Type B pancreatic cell (in vitro differentiated cells): Measurements from ENCODE around the gene PRDM16. TPM values are rescaled to one million over a fixed set of nuclear protein-coding genes. Genes with fewer than 3 reads are reported as not detected.

Experiments
- DNase-seq: peaks from one replicate; pipeline ENCODE4 v3.0.0; 2021; ENCODE audit warnings: mixed read lengths; ENCODE audit not compliant: unreplicated experiment; ENCODE audit errors: extremely low spot score
- H3K27ac Mint-ChIP-seq: 2 replicates; pipeline ENCODE4 v1.8.0; 2021; ENCODE audit warnings: mild to moderate bottlenecking, mixed read lengths
- H3K27me3 Mint-ChIP-seq: 2 replicates; pipeline ENCODE4 v1.8.0; 2021; ENCODE audit warnings: mixed read lengths
- H3K36me3 Mint-ChIP-seq: 2 replicates; pipeline ENCODE4 v1.8.0; 2021; ENCODE audit warnings: mixed read lengths
- H3K4me1 Mint-ChIP-seq: one replicate; pipeline ENCODE4 v1.8.0; 2021; ENCODE audit warnings: mixed read lengths; ENCODE audit not compliant: unreplicated experiment
- H3K4me3 Mint-ChIP-seq: 2 replicates; pipeline ENCODE4 v1.8.0; 2021; ENCODE audit warnings: mild to moderate bottlenecking, mixed read lengths
- H3K9me3 Mint-ChIP-seq: 2 replicates; pipeline ENCODE4 v1.8.0; 2021; ENCODE audit warnings: mixed read lengths
- total RNA-seq: library from RNA; stranded (reverse); gene quantifications from 2 replicates; pipeline ENCODE4 v1.2.1, GENCODE V29; 2021; ENCODE audit warnings: low replicate concordance
- TF ChIP-seq, protein P1 (sequence below): fragments of 200-600 bp; sonication (generic); conservative IDR thresholded peaks from 2 replicates; pipeline ENCODE4 v1.5.0; 2021; ENCODE audit warnings: antibody characterized with exemption, mild to moderate bottlenecking

Gene PRDM16
- total RNA-seq, 1 donor from 2014 or later: 23.6 TPM

DNA sequence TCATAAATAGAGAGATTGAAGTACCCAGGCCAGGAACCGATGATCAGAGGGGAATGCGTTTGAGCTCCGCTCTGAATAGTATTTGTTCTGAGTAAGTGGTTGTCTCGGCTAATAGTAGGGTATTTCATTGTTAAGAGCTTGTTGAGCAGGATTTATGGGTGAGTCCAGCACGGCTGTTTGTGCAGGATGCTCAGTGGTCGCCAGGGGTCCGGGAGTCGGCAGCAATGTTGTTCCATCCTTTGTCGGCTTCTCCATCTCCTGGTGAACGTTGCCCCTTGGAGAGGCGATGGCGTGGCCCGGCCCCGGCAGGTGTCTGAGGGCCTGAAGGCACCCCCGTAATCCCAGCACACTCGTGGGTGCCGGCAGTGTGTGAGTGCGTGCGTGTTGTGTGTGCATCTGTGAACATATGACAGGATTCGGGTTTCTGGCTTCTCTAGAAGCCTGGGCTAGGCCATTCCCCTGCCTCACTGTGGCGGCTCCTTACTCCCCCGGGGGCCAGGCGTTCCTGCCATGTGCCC is 224.6 kb downstream of the PRDM16 start:
- no peak overlapping the region for H3K4me3 Mint-ChIP-seq
- H3K4me1 Mint-ChIP-seq: peaks cover 15% of the 10 kb centered on the region
- H3K27ac Mint-ChIP-seq: peak overlapping the region; percentile 60
- no peaks in the 10 kb centered on the region for H3K36me3 Mint-ChIP-seq
- peaks cover 6% of the 10 kb centered on the region for H3K27me3 Mint-ChIP-seq
- H3K9me3 Mint-ChIP-seq: no peaks in the 10 kb centered on the region
- TF ChIP-seq, protein P1, sequence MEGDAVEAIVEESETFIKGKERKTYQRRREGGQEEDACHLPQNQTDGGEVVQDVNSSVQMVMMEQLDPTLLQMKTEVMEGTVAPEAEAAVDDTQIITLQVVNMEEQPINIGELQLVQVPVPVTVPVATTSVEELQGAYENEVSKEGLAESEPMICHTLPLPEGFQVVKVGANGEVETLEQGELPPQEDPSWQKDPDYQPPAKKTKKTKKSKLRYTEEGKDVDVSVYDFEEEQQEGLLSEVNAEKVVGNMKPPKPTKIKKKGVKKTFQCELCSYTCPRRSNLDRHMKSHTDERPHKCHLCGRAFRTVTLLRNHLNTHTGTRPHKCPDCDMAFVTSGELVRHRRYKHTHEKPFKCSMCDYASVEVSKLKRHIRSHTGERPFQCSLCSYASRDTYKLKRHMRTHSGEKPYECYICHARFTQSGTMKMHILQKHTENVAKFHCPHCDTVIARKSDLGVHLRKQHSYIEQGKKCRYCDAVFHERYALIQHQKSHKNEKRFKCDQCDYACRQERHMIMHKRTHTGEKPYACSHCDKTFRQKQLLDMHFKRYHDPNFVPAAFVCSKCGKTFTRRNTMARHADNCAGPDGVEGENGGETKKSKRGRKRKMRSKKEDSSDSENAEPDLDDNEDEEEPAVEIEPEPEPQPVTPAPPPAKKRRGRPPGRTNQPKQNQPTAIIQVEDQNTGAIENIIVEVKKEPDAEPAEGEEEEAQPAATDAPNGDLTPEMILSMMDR: no peak
- no peak for DNase-seq

DNA sequence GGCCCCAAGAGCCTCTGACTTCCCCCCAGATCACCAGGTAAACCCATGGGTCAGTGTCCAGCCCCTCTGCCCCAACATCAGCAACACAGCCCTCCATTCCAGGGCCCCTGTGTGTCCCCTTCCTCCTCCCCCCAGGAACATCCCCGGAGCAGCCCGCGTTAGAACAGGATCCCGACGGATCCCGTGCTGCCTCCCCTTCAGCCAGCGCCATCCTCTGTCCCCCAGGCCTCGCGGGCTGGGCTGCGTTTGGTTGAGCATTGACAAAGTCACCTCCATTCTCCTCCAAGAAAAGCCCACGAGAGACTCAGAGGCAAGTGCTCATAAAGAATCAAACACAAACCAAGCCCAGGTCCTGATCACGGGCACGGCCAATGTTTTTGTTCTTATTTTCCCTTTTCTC is 225.4 kb downstream of the PRDM16 start:
- H3K27ac Mint-ChIP-seq: no peak overlapping the region
- H3K36me3 Mint-ChIP-seq: no peaks in the 10 kb centered on the region
- peaks cover 15% of the 10 kb centered on the region for H3K4me1 Mint-ChIP-seq
- peaks cover 6% of the 10 kb centered on the region for H3K27me3 Mint-ChIP-seq
- no peak for DNase-seq
- H3K4me3 Mint-ChIP-seq: no peak overlapping the region
- TF ChIP-seq, protein P1: no peak
- H3K9me3 Mint-ChIP-seq: no peaks in the 10 kb centered on the region

DNA sequence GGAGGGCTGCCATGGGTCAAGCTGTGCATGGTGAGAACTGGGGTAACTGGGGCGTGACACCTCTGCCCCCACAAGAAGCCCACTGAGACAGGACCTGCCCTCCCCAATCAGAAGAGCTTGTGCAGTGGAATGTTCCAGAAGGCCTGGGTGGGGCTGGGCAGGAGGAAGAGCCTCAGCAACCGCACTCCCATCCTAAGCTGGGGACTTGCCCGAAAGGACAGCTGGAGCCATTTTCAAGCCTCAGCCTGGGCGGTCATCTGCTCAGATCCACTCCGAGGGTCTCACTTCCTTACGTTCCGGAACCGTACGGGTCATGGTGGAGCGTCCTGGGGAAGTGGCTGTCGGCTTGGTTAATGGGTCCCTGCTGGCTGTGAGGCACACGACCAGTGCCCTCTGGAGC is 226.8 kb downstream of the PRDM16 start:
- H3K4me1 Mint-ChIP-seq: peaks cover 13% of the 10 kb centered on the region
- TF ChIP-seq, protein P1: no peak
- no peaks in the 10 kb centered on the region for H3K9me3 Mint-ChIP-seq
- peaks cover 6% of the 10 kb centered on the region for H3K27me3 Mint-ChIP-seq
- no peak overlapping the region for H3K27ac Mint-ChIP-seq
- no peaks in the 10 kb centered on the region for H3K36me3 Mint-ChIP-seq
- no peak for DNase-seq
- no peak overlapping the region for H3K4me3 Mint-ChIP-seq

DNA sequence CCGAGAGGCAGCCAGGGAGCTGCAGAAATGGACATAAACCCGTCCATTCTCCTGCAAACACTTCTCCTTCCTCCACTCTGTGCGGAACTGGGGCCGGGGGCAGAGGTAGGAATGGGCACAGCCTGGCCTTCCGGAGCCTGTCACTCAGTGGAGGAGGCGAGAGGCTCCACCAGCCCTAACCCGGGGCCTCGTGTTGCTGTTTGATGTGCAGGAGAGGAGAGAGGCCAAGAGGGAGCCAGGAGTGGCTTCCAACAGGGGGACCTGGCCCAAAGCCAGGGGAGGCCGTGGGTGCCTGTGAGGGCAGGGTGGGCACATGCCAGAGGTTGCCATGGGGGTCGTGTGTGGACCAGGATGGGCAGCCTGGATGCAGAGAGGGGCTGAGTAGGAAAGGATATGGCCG is 227.3 kb downstream of the PRDM16 start:
- TF ChIP-seq, protein P1: no peak
- Mint-ChIP-seq H3K4me1 (peaks cover 12% of the 10 kb centered on the region), H3K27me3 (peaks cover 6% of the 10 kb centered on the region), H3K4me3 (no peak overlapping the region), H3K27ac (no peak overlapping the region), H3K36me3 (no peaks in the 10 kb centered on the region), H3K9me3 (no peaks in the 10 kb centered on the region)
- no peak for DNase-seq

DNA sequence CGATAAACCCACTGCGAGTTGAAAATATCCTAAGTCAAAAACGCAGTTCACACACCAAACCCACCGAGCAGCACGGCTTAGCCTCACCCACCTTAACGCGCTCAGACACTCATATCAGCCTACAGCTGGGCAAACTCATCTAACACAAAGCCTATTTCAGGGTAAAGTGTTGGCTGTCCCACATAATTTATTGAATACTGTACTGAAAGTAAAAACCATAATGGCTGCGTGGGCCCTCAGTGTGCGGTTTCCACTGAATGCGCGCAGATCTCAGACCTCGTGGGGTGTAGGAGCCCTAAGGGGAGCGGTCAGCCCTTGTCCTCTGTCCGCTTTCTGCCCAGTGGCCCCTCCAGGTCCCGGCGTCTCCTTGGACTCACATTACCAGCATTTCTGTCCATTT is 227.8 kb downstream of the PRDM16 start:
- Mint-ChIP-seq H3K4me1 (peaks cover 12% of the 10 kb centered on the region), H3K4me3 (no peak overlapping the region), H3K27me3 (peaks cover 6% of the 10 kb centered on the region), H3K9me3 (no peaks in the 10 kb centered on the region), H3K27ac (no peak overlapping the region), H3K36me3 (no peaks in the 10 kb centered on the region)
- TF ChIP-seq, protein P1: no peak
- no peak for DNase-seq

DNA sequence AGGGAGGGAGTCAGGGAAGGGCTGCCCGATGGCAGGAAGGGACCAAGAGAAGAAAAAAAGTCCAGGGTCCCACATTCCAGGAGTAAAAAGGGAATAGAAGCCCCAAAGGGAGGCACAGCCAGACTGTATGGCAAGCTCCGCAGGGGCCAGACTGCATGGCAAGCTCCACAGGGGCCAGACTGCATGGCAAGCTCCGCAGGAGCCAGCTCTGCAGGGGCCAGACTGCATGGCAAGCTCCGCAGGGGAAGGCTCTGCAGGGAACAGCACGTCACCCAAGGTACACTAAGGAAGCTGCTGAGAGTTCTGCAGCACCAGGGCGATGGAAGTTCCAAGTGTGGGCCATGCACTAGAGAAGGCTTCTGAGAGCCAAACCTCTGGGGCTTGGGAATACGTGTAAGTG is 228.8 kb downstream of the PRDM16 start:
- H3K4me1 Mint-ChIP-seq: peaks cover 8% of the 10 kb centered on the region
- H3K27ac Mint-ChIP-seq: no peak overlapping the region
- TF ChIP-seq, protein P1: no peak
- no peaks in the 10 kb centered on the region for H3K36me3 Mint-ChIP-seq
- DNase-seq: no peak
- H3K4me3 Mint-ChIP-seq: no peak overlapping the region
- H3K27me3 Mint-ChIP-seq: peaks cover 6% of the 10 kb centered on the region
- no peaks in the 10 kb centered on the region for H3K9me3 Mint-ChIP-seq
